K562 (cell line): Measurements from ENCODE around the gene MRPL4. TPM values are rescaled to one million over a fixed set of nuclear protein-coding genes. Genes with fewer than 3 reads are reported as not detected.

ENCODE experiments used
- BRD4 ChIP-seq: fragments of 200-600 bp; sonication (generic); IDR thresholded peaks from 2 replicates; pipeline ENCODE4 v1.6.1; 2017; ENCODE audit warnings: inconsistent platforms
- CBX8 ChIP-seq: fragments of 200-600 bp; sonication (generic); IDR thresholded peaks from 2 replicates; pipeline ENCODE4 v1.6.1; 2012; ENCODE audit warnings: borderline replicate concordance, mixed run types, low read depth, mild to moderate bottlenecking, moderate library complexity, mixed read lengths, low read length, control low read depth, inconsistent platforms; ENCODE audit not compliant: poor library complexity, severe bottlenecking; ENCODE audit errors: extremely low read depth
- CHD1 ChIP-seq: fragments of 200-600 bp; sonication (generic); IDR thresholded peaks from one replicate; pipeline ENCODE4 v1.6.1; 2012; ENCODE audit warnings: mild to moderate bottlenecking, moderate library complexity, low read length, inconsistent platforms
- DLX4 ChIP-seq: fragments of 250-450 bp; sonication (Bioruptor Pico); IDR thresholded peaks from 2 replicates; pipeline ENCODE4 v1.6.1; 2021; ENCODE audit warnings: mild to moderate bottlenecking
- EGR1 ChIP-seq: fragments of 450-650 bp; conservative IDR thresholded peaks from 2 replicates; pipeline ENCODE4 v1.6.1; 2017; ENCODE audit warnings: mild to moderate bottlenecking
- EHMT2 ChIP-seq: fragments of 450-650 bp; IDR thresholded peaks from 2 replicates; pipeline ENCODE4 v1.6.1; 2018; ENCODE audit warnings: antibody characterized with exemption
- NFIC ChIP-seq: fragments of 450-650 bp; IDR thresholded peaks from 2 replicates; pipeline ENCODE4 v1.6.1; 2017; ENCODE audit warnings: mild to moderate bottlenecking, inconsistent platforms
- NR0B1 ChIP-seq: fragments of 450-650 bp; IDR thresholded peaks from one replicate; pipeline ENCODE4 v1.6.1; 2018; ENCODE audit warnings: mild to moderate bottlenecking, moderate library complexity; ENCODE audit not compliant: partially characterized antibody
- POLR3A ChIP-seq: IDR thresholded peaks from 2 replicates; pipeline ENCODE4 v1.6.1; 2011; ENCODE audit warnings: borderline replicate concordance, mild to moderate bottlenecking, moderate library complexity; ENCODE audit not compliant: insufficient read length, insufficient read depth; ENCODE audit errors: extremely low read depth
- PREB ChIP-seq: sonication (generic); formaldehyde crosslinking; IDR thresholded peaks from 2 replicates; pipeline ENCODE4 v1.8.1; 2023; ENCODE audit warnings: mild to moderate bottlenecking, missing genetic modification reagents
- SAP30 ChIP-seq: fragments of 200-600 bp; sonication (generic); IDR thresholded peaks from 2 replicates; pipeline ENCODE4 v1.6.1; 2012; ENCODE audit warnings: borderline replicate concordance, low read depth, mild to moderate bottlenecking, moderate library complexity, low read length, control low read depth, inconsistent platforms; ENCODE audit not compliant: insufficient read depth, poor library complexity, severe bottlenecking
- SREBF2 ChIP-seq: sonication (generic); formaldehyde crosslinking; IDR thresholded peaks from 2 replicates; pipeline ENCODE4 v1.4.0; 2020; ENCODE audit warnings: mild to moderate bottlenecking, missing genetic modification reagents
- TBP ChIP-seq: optimal IDR thresholded peaks from 2 replicates; pipeline ENCODE3; 2011; ENCODE audit warnings: low read depth, low read length, improper control_type of control experiment
- ZNF398 ChIP-seq: fragments of 250-450 bp; sonication (Bioruptor Pico); IDR thresholded peaks from 2 replicates; pipeline ENCODE4 v1.8.0; 2021; ENCODE audit warnings: moderate library complexity, mild to moderate bottlenecking, inconsistent platforms
- ZNF431 ChIP-seq: sonication (generic); formaldehyde crosslinking; IDR thresholded peaks from 2 replicates; pipeline ENCODE4 v1.8.0; 2022; ENCODE audit warnings: mild to moderate bottlenecking, missing genetic modification reagents
- polyA plus RNA-seq, 8 experiments: library from polyadenylated mRNA; depleted of rRNA in 4 of 8; stranded (reverse) in 5 of 8; unstranded in 3 of 8; fragments of >200 nt; fragmentation: Nextera tagmentation in 2 of 8; fragmentation: Illumina TruSeq in 1 of 8; extraction: Ambion mirVana in 2 of 8; extraction: Trizol in 1 of 8; gene quantifications; 2 replicates each; pipeline versions ENCODE4 v1.2.1 to v1.2.3, GENCODE V29; 2011 to 2014; ENCODE audit warnings: inconsistent platforms in 1 of 8, missing spikeins in 1 of 8
- total RNA-seq, 7 experiments: library from RNA; depleted of rRNA in 6 of 7; stranded (reverse); fragments of >200 nt in 6 of 7; fragmentation: Illumina TruSeq in 2 of 7; extraction: Trizol in 2 of 7; gene quantifications; 2 replicates each; pipeline versions ENCODE4 v1.2.1 to v1.2.3, GENCODE V29; 2011 to 2021; ENCODE audit warnings: low replicate concordance in 1 of 7
- TF ChIP-seq, protein P1 (sequence below), 2 experiments: fragments of 150-350 bp in 1 of 2; IDR thresholded peaks; 2 replicates each; pipeline ENCODE4 v1.6.1; 2012 to 2016; ENCODE audit warnings: low read depth in 2 of 2, low read length in 2 of 2, mild to moderate bottlenecking in 1 of 2, moderate library complexity in 1 of 2

The MRPL4 gene
- total and polyA plus RNA-seq, 9 of the 15 experiments (the other 6 are each of a cell fraction or from before 2014, with no cell fraction given): 1.4 to 239 (median 64.9) TPM

DNA sequence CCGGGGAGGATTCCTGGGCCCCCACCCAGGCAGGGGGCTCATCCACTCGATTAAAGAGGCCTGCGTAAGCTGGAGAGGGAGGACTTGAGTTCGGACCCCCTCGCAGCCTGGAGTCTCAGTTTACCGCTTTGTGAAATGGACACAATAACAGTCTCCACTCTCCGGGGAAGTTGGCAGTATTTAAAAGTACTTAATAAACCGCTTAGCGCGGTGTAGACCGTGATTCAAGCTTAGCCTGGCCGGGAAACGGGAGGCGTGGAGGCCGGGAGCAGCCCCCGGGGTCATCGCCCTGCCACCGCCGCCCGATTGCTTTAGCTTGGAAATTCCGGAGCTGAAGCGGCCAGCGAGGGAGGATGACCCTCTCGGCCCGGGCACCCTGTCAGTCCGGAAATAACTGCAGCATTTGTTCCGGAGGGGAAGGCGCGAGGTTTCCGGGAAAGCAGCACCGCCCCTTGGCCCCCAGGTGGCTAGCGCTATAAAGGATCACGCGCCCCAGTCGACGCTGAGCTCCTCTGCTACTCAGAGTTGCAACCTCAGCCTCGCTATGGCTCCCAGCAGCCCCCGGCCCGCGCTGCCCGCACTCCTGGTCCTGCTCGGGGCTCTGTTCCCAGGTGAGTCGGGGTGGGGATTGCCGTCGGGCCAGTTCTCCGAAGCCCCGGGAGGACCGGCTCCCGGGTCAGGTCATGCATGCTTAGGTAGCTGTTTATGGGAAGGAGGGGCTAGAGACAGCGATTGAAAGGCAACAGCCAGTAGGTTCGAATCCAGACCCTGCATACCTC lies 18.8 kb downstream of the MRPL4 start, which contains the start of gene ICAM1 (continued):
- no peak for TF ChIP-seq DLX4
- TF ChIP-seq NR0B1: no peak
- peak; percentile 15; the same call in 1 of the 2 replicates for TF ChIP-seq BRD4
- TF ChIP-seq SREBF2 (CRISPR knock-in tag): no peak
- TF ChIP-seq POLR3A: no peak
- TF ChIP-seq, protein P1, sequence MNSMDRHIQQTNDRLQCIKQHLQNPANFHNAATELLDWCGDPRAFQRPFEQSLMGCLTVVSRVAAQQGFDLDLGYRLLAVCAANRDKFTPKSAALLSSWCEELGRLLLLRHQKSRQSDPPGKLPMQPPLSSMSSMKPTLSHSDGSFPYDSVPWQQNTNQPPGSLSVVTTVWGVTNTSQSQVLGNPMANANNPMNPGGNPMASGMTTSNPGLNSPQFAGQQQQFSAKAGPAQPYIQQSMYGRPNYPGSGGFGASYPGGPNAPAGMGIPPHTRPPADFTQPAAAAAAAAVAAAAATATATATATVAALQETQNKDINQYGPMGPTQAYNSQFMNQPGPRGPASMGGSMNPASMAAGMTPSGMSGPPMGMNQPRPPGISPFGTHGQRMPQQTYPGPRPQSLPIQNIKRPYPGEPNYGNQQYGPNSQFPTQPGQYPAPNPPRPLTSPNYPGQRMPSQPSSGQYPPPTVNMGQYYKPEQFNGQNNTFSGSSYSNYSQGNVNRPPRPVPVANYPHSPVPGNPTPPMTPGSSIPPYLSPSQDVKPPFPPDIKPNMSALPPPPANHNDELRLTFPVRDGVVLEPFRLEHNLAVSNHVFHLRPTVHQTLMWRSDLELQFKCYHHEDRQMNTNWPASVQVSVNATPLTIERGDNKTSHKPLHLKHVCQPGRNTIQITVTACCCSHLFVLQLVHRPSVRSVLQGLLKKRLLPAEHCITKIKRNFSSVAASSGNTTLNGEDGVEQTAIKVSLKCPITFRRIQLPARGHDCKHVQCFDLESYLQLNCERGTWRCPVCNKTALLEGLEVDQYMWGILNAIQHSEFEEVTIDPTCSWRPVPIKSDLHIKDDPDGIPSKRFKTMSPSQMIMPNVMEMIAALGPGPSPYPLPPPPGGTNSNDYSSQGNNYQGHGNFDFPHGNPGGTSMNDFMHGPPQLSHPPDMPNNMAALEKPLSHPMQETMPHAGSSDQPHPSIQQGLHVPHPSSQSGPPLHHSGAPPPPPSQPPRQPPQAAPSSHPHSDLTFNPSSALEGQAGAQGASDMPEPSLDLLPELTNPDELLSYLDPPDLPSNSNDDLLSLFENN (IDR thresholded peaks at IDR 0.05; ENCODE audit: low read depth in 2 of 2, low read length in 2 of 2): no peak
- TF ChIP-seq ZNF431 (CRISPR knock-in tag): 0 out of 2 replicates have a peak, but pooled peaks have one; percentile 34
- TF ChIP-seq CBX8: no peak
- no peak; the same call in 1 of the 2 replicates for TF ChIP-seq EGR1
- no peak for TF ChIP-seq NFIC
- no peak for TF ChIP-seq ZNF398 (CRISPR knock-in tag)
- no peak for TF ChIP-seq EHMT2
- peak; percentile 7 for TF ChIP-seq CHD1
- TF ChIP-seq SAP30: no peak
- TF ChIP-seq PREB (CRISPR knock-in tag): peak; percentile 37; the same call in 1 of the 2 replicates
- TF ChIP-seq TBP: peak; percentile 79
